GM04504 (cell line): ENCODE data around the gene PSMA8.
"Not testable (repeated sequence)": the region's sequence is repeated elsewhere in the genome, so short reads cannot be mapped to it uniquely, and the experiment has no call there.

Experiments
- DNase-seq: peaks from one replicate; pipeline ENCODE4 v3.0.0-alpha.2; 2012; ENCODE audit warnings: low read depth

Gene PSMA8

GRCh38 chr18:26237363-26237762, 103.7 kb downstream of the PSMA8 start:
- not testable (repeated sequence) for DNase-seq

- not testable (repeated sequence) for DNase-seq
Observed at GRCh38 chr18:26238718-26239117, 105.0 kb downstream of the PSMA8 start.

GRCh38 chr18:26242392-26242791, 108.7 kb downstream of the PSMA8 start:
- DNase-seq, result not testable (repeated sequence)
